D721Med (cell line): Measurements from ENCODE around the gene MACF1.

ENCODE experiments used
- DNase-seq: peaks from one replicate; pipeline ENCODE4 v3.0.0; 2011; ENCODE audit warnings: low spot score; ENCODE audit not compliant: insufficient read length
- FAIRE-seq: peaks from 2 replicates; lab custom pipeline; 2011; peaks lifted over from hg19 to GRCh38; lab: Jason Lieb, UNC
- TF ChIP-seq, protein P1 (sequence below): IDR thresholded peaks from 2 replicates; pipeline ENCODE4 v1.5.1; 2012; ENCODE audit warnings: mild to moderate bottlenecking, control low read depth; ENCODE audit not compliant: insufficient read depth; ENCODE audit errors: missing control alignments

The MACF1 gene

DNA sequence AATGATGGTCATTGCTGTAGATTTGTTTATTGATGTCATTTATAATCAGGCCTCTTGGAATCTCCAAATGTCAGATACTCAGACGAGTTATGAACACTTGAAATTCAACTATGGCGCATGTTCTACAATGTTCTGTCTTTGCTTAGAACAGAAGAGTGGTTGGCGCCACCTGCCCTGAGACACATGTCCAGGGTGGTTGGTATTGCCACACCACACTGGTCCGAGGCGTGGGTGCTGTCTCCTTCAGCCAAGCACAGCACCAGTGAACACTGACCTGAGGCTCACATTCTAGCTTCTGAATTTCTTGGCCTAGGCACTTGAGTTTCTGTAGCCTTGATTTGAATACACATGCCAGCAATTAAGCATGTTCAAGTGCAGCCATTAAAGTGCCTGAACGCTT, 276.8 kb downstream of the MACF1 start:
- TF ChIP-seq, protein P1, sequence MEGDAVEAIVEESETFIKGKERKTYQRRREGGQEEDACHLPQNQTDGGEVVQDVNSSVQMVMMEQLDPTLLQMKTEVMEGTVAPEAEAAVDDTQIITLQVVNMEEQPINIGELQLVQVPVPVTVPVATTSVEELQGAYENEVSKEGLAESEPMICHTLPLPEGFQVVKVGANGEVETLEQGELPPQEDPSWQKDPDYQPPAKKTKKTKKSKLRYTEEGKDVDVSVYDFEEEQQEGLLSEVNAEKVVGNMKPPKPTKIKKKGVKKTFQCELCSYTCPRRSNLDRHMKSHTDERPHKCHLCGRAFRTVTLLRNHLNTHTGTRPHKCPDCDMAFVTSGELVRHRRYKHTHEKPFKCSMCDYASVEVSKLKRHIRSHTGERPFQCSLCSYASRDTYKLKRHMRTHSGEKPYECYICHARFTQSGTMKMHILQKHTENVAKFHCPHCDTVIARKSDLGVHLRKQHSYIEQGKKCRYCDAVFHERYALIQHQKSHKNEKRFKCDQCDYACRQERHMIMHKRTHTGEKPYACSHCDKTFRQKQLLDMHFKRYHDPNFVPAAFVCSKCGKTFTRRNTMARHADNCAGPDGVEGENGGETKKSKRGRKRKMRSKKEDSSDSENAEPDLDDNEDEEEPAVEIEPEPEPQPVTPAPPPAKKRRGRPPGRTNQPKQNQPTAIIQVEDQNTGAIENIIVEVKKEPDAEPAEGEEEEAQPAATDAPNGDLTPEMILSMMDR, result no peak
- no peak for DNase-seq
- FAIRE-seq, result no peak

DNA sequence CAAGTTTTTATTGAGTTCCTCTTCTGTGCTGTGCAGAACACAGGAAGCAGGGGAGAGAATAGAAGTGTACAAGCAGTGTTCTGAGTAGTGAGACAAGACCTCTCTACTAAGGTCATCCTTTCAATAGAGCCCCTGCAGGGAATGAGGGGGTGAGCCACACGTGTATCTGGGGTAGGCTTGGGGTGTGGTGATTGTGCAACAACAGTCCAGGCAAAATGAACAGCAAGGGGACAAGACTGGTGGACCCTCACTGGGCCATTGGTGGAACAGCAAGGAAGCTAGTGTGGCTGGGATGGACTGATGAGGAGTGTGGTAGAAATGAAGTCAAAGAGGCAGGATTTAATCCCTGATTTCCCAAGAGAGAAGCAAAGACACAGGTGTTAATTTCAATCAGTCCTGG, 278.8 kb downstream of the MACF1 start:
- no peak for FAIRE-seq
- TF ChIP-seq, protein P1, result no peak

DNA sequence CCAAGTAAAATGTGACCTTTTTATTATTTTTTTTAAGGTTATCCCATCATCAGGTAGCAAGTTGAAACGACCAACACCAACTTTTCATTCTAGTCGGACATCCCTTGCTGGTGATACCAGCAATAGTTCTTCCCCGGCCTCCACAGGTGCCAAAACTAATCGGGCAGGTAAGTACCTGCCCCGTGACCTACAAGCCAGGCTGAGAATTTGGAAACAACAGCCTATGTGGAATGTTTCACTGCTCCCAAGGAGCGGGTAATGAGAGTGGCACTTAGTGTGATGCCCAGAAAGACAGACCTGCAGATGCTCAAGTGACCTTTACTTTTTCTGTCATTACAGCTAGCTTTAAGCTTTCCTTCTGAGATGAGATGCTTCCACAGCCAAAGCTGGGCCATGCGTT, 280.1 kb downstream of the MACF1 start:
- no peak for FAIRE-seq
- DNase-seq, result no peak
- TF ChIP-seq, protein P1, result no peak

More for the DNA sequence above, 278.8 kb downstream of the MACF1 start:
- DNase-seq, result no peak

DNA sequence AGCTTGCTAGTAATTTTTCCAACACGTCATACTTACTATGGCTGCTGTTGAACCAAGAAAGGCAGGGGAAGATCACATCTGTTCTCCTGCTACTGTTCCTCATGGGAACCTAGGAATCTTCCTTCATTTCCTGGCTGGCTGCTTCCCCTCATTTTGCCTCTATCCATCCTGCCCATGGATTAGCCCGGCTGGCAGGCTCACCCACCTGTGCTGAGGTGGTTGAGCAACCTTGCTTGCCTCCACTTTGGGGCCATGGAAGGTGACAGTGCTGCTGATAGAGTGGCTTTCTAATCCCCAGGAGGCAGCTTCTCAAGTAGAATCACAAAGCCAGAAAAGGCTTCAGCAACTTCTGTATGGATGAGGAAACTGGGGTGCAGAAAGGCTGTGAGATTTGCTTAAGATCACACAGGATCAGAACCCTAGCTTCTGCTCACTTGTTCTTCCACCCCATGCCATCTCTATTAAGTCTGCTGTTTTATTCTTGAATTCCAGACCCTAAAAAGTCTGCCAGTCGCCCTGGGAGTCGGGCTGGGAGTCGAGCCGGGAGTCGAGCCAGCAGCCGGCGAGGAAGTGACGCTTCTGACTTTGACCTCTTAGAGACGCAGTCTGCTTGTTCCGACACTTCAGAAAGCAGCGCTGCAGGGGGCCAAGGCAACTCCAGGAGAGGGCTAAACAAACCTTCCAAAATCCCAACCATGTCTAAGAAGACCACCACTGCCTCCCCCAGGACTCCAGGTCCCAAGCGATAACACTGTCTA, 280.7 kb downstream of the MACF1 start:
- FAIRE-seq, result no peak
- no peak for DNase-seq
- TF ChIP-seq, protein P1, result no peak

DNA sequence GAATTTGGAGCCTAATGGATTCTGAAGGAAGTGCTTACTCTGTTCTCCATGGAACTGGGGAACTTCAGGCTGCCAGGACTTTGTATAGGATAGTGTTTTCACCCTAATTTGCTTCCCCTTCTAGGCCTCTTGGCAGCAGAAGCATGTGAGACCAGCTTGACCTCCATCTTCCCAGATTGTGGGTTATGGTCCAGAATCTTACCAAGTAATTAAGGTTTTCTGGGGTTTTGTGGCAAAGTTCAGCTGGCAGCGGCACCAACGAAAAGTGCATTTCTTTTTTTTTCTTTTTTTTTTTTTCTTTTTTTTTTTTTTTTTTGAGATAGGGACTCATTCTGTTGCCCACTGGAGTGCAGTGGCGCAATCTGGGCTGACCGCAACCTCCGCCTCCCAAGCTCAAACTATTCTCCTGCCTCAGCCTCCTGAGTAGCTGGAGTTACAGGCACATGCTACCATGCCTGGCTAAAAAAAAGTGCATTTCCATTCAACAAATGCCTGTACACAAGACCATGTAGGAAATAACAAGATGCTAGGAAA, 283.6 kb downstream of the MACF1 start:
- TF ChIP-seq, protein P1, result no peak
- FAIRE-seq, result no peak
- DNase-seq, result no peak

DNA sequence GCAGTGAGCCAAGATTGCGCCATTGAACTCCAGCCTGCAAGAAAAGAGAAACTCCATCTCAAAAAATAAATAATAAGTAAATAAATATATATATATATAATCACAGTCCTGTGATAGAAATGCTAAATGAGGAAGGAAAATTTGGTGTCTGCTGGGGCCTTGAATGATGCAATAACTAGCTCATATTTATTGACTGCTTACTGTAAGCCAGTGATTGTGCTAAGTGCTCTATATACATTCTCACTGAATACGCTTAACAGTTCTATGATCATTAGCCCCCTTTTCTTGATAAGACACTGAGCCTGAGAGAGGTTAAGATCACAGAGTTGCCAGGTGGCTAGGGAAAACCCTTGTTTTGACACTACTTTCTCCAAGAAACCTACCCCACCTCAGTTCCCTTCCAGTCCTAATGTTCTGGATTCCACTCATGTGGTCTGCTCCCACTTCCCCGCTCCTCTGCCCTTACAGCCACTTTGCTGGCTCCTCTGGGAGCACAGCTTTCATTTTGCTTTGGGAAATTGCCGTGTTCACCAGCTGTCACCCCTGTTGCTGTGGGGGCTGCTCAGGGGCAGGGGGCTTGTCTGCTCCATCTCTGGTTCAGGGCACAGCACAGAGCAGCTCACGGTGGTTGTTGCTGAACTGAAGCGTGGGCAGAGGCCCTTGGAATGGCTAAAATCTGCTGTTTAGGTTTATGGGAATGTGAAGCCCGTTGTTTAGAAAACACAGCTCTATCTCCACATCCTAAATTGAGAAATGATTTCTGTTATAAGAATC, 284.5 kb downstream of the MACF1 start:
- no peak for DNase-seq
- FAIRE-seq, result no peak
- TF ChIP-seq, protein P1, result no peak
